Hepatocyte (in vitro differentiated cells): ENCODE measurements around the gene ANO6.

Experiments
- EZH2 ChIP-seq: fragments of 200-600 bp; sonication (generic); IDR thresholded peaks from 2 replicates; pipeline ENCODE4 v1.6.1; 2016; ENCODE audit warnings: antibody characterized with exemption, mild to moderate bottlenecking, borderline replicate concordance
- TF ChIP-seq, protein P1 (sequence below): fragments of 200-600 bp; sonication (generic); IDR thresholded peaks from 2 replicates; pipeline ENCODE4 v1.5.1; 2016; ENCODE audit warnings: antibody characterized with exemption, mild to moderate bottlenecking; ENCODE audit not compliant: poor library complexity

DNA sequence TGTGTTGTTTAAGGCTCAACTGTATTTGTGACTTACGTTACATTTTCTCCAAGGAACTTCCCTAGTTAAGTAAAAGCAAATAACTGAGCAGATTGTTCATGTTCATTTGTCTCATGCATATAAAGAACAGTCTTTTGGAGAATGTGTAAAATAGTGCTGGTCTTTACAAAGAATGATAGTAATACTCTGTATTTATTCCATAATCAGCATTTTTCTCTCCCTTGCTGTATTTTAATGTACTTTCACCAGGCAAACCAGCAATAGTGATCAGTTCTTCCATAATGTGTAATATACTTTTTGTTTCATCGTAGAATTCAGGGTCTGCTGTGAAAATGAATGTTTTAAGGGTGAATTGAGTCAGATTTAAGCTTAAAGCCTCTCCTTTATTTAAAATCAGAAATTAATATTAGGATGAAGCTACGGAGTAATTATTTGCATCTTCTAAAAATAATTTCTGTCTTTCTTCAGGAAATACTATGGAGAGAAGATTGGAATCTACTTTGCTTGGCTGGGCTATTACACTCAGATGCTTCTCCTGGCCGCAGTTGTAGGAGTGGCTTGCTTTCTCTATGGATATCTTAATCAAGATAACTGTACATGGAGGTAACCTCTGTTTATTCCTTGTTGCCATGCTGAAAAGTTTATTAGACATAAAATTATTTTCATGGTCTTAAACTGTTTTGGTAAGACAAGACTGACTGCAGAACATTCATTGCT, 141.1 kb downstream of the ANO6 start:
- TF ChIP-seq, protein P1, sequence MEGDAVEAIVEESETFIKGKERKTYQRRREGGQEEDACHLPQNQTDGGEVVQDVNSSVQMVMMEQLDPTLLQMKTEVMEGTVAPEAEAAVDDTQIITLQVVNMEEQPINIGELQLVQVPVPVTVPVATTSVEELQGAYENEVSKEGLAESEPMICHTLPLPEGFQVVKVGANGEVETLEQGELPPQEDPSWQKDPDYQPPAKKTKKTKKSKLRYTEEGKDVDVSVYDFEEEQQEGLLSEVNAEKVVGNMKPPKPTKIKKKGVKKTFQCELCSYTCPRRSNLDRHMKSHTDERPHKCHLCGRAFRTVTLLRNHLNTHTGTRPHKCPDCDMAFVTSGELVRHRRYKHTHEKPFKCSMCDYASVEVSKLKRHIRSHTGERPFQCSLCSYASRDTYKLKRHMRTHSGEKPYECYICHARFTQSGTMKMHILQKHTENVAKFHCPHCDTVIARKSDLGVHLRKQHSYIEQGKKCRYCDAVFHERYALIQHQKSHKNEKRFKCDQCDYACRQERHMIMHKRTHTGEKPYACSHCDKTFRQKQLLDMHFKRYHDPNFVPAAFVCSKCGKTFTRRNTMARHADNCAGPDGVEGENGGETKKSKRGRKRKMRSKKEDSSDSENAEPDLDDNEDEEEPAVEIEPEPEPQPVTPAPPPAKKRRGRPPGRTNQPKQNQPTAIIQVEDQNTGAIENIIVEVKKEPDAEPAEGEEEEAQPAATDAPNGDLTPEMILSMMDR: no peak
- TF ChIP-seq EZH2: no peak
